WERI-Rb-1 (cell line): ENCODE results near the gene DCLK2.
A peak's percentile ranks its signal among the peaks of the same experiment; 100 is the strongest.

Source experiments
- DNase-seq: peaks from one replicate; pipeline ENCODE4 v3.0.0-alpha.2; 2020
- H3K27ac ChIP-seq: fragments of 250-450 bp; sonication (Bioruptor Pico); 2 replicates; pipeline ENCODE4 v1.5.1; 2020; ENCODE audit warnings: mild to moderate bottlenecking, moderate library complexity
- H3K27me3 ChIP-seq: fragments of 250-450 bp; sonication (Bioruptor Pico); 2 replicates; pipeline ENCODE4 v1.5.1; 2021; ENCODE audit warnings: mild to moderate bottlenecking, low read depth, moderate library complexity; ENCODE audit not compliant: insufficient read depth, severe bottlenecking
- H3K36me3 ChIP-seq: fragments of 250-450 bp; sonication (Bioruptor Pico); 2 replicates; pipeline ENCODE4 v1.5.1; 2020; ENCODE audit warnings: mild to moderate bottlenecking, moderate library complexity
- H3K4me3 ChIP-seq: 2 replicates; pipeline ENCODE4 v1.5.1; 2011; ENCODE audit warnings: low read depth, mild to moderate bottlenecking, control low read depth, low read length
- H3K9me3 ChIP-seq: fragments of 250-450 bp; sonication (Bioruptor Pico); 2 replicates; pipeline ENCODE4 v1.5.1; 2021; ENCODE audit warnings: mild to moderate bottlenecking, moderate library complexity; ENCODE audit not compliant: severe bottlenecking
- TF ChIP-seq, protein P1 (sequence below): IDR thresholded peaks from 2 replicates; pipeline ENCODE4 v1.5.1; 2011; ENCODE audit warnings: low read depth, mild to moderate bottlenecking, control low read depth, inconsistent platforms, low read length

The DCLK2 gene

DNA sequence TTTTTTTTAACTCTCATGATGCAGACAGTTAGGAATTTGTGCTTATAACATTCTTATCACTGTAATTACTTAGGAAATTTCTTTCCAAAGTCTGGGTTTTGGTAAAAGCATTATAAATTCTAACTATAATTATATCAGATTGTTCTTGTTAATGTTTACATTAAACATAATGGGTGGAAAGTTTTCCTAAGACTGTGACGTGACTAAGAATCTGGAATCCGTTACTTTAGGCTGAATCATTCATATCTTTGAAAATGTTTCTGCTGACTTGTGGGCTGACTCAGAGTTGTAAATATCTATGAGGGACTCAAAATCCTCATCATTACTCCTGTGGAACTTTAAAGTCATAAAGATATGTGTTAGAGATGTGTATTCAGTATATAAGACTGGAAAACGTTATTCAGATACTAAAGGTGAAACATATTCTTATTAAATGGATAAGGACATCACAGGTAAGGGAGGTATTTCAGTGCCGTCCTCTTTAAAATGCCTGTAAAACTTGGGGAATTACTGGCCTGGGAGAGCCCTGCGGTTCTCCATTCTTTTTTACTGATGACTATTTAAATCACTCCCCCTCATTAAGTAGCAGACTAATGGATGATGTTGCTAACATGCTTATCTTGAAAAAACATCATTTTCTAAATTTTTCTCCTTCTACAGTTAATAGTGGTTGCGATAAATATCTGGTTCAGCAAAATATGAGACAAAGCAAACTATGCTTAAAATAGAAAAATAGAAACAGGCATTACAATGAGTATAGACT is 159.0 kb downstream of the DCLK2 start:
- no peak overlapping the region for H3K27ac ChIP-seq

DNA sequence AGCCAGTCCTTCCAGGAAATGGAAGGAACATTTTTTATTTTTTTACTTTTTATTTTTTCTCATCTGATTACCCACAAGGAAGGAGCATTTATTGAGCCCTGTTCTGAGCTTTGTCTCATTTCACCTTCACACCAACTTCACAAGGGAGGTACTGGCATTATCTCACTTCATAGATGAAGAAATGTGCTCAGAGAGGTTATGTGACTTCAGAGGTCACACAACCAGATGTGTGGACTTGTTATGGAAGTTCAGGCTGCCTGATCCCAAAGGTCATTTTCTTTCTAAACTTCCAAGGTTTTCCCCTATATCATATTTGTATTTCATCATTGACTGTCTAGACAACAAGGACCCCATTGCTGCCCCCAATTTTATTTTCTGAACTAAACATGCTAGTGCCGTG is 160.3 kb downstream of the DCLK2 start:
- Histone ChIP-seq H3K9me3 (no peaks in the 10 kb centered on the region), H3K36me3 (no peaks in the 10 kb centered on the region), H3K27ac (no peak overlapping the region), H3K27me3 (no peaks in the 10 kb centered on the region), H3K4me3 (no peak overlapping the region)
- TF ChIP-seq, protein P1, sequence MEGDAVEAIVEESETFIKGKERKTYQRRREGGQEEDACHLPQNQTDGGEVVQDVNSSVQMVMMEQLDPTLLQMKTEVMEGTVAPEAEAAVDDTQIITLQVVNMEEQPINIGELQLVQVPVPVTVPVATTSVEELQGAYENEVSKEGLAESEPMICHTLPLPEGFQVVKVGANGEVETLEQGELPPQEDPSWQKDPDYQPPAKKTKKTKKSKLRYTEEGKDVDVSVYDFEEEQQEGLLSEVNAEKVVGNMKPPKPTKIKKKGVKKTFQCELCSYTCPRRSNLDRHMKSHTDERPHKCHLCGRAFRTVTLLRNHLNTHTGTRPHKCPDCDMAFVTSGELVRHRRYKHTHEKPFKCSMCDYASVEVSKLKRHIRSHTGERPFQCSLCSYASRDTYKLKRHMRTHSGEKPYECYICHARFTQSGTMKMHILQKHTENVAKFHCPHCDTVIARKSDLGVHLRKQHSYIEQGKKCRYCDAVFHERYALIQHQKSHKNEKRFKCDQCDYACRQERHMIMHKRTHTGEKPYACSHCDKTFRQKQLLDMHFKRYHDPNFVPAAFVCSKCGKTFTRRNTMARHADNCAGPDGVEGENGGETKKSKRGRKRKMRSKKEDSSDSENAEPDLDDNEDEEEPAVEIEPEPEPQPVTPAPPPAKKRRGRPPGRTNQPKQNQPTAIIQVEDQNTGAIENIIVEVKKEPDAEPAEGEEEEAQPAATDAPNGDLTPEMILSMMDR: no peak
- DNase-seq: no peak

More for the DNA sequence above, 159.0 kb downstream of the DCLK2 start:
- Histone ChIP-seq H3K4me3 (no peak overlapping the region), H3K27me3 (no peaks in the 10 kb centered on the region), H3K9me3 (no peaks in the 10 kb centered on the region), H3K36me3 (no peaks in the 10 kb centered on the region; the same call in 1 of the 2 replicates)
- DNase-seq: no peak
- TF ChIP-seq, protein P1: no peak

DNA sequence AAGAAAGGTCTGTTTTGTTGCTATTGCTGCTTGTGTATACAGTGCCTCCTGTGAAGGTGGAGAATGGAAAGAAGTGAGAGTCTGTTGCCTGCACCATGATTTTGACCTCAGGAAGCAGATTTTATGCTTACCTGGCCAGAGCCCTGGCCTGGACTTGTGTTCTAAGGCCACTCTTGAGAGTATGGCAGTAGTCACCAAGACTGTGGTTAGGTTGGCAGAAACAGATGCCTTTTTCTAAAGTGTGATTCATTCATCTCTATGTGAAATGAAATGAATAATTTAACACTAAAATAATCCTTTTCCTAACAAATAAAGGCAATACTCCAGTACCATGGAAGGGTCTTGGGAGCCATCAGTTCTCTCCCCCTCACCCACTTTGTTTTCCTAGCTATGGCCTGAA is 161.8 kb downstream of the DCLK2 start:
- H3K9me3 ChIP-seq: no peaks in the 10 kb centered on the region
- no peak overlapping the region for H3K4me3 ChIP-seq
- no peaks in the 10 kb centered on the region for H3K27me3 ChIP-seq
- no peak overlapping the region for H3K27ac ChIP-seq
- no peak for DNase-seq
- TF ChIP-seq, protein P1: no peak
- H3K36me3 ChIP-seq: no peaks in the 10 kb centered on the region

DNA sequence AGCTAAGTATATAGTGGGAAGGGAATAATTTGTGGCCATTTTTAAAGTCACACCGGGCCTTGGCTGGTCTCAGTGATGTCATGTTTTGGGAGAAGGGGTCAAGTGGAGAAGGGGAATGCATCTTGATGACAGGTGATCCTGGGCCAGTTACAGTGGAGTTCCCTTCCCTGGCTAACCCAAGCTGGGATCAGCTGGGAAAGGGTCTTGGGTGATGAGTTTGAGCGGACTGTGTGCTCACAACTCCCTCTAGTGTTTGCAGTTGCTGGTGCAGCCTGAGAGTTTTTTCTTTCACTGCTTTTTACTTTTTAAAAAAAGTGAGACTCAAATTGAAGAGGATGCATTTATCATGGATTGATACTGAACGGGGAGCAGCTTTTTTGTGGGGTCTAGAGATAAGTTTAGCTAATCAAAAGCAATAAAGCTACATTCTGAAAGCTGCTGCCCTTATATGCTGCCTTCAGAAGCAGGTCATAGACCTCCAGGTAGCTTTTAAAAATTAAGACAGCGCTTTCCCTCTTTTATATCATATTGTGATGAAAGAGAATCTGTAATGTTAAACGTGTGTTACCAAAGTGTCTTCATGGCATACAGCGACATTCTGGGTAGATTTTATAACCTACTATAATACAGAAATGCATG is 164.7 kb downstream of the DCLK2 start:
- H3K36me3 ChIP-seq: no peaks in the 10 kb centered on the region
- TF ChIP-seq, protein P1: peak; percentile 97
- H3K27me3 ChIP-seq: no peaks in the 10 kb centered on the region
- no peak overlapping the region for H3K27ac ChIP-seq
- DNase-seq: peak; percentile 60
- H3K4me3 ChIP-seq: no peak overlapping the region
- H3K9me3 ChIP-seq: peaks cover 2% of the 10 kb centered on the region

DNA sequence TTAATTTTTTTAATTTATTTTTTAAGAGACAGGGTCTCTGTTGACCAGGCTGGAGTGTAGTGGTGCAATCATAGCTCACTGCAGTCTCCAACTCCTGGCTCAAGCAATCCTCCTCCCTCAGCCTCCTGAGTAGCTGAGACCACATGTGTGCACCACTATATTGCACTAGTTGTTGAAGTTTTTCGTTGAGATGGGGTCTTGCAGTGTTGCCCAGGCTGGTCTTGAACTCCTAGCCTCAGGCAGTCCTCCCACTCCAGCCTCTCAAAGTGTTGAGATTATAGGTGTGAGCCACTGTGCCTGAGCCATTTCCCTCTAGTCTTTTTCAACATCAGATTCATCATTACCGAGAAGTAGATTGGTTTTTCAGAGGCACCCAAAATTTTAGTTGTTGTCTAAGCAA is 165.7 kb downstream of the DCLK2 start:
- Histone ChIP-seq H3K27me3 (no peaks in the 10 kb centered on the region), H3K27ac (no peak overlapping the region), H3K36me3 (no peaks in the 10 kb centered on the region), H3K4me3 (no peak overlapping the region), H3K9me3 (peaks cover 2% of the 10 kb centered on the region)
- TF ChIP-seq, protein P1: no peak
- no peak for DNase-seq

DNA sequence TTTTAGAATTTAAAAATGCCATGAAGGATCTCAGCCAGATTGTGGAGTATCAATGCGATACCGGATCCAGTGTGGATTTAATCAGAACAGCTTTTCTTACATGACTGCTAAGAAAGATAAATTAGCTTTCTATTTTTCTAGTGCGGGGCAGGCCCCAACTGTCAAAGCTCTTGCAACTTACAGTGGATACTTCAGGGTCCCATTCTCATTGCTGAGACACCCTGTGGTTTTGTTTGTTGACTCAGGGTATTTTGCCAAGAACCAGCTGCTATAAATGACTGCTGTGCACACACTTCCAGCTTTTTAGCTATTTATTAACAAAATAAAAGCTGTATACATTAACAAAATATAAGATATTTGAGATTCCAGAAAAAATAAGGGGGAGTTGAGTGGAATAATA is 166.4 kb downstream of the DCLK2 start:
- no peaks in the 10 kb centered on the region for H3K27me3 ChIP-seq
- no peak overlapping the region for H3K27ac ChIP-seq
- no peaks in the 10 kb centered on the region for H3K36me3 ChIP-seq
- DNase-seq: no peak
- H3K4me3 ChIP-seq: no peak overlapping the region
- peaks cover 2% of the 10 kb centered on the region for H3K9me3 ChIP-seq
- TF ChIP-seq, protein P1: no peak
